WI38 (cell line): ENCODE measurements around the gene KIF3B.
"Not testable (repeated sequence)": the region's sequence is repeated elsewhere in the genome, so short reads cannot be mapped to it uniquely, and the experiment has no call there.

Experiments used
- H3K4me3 ChIP-seq: 2 replicates; pipeline ENCODE4 v1.5.1; 2011; ENCODE audit warnings: low read depth, mild to moderate bottlenecking, control low read depth, low read length
- TF ChIP-seq, protein P1 (sequence below): IDR thresholded peaks from 2 replicates; pipeline ENCODE4 v1.5.1; 2012; ENCODE audit warnings: low read depth, mild to moderate bottlenecking, control low read depth, low read length

KIF3B gene

GRCh38 chr20:32368323-32368722 is 90.9 kb downstream of the KIF3B start:
- TF ChIP-seq, protein P1, sequence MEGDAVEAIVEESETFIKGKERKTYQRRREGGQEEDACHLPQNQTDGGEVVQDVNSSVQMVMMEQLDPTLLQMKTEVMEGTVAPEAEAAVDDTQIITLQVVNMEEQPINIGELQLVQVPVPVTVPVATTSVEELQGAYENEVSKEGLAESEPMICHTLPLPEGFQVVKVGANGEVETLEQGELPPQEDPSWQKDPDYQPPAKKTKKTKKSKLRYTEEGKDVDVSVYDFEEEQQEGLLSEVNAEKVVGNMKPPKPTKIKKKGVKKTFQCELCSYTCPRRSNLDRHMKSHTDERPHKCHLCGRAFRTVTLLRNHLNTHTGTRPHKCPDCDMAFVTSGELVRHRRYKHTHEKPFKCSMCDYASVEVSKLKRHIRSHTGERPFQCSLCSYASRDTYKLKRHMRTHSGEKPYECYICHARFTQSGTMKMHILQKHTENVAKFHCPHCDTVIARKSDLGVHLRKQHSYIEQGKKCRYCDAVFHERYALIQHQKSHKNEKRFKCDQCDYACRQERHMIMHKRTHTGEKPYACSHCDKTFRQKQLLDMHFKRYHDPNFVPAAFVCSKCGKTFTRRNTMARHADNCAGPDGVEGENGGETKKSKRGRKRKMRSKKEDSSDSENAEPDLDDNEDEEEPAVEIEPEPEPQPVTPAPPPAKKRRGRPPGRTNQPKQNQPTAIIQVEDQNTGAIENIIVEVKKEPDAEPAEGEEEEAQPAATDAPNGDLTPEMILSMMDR: no peak
- H3K4me3 ChIP-seq: no peak overlapping the region

DNA sequence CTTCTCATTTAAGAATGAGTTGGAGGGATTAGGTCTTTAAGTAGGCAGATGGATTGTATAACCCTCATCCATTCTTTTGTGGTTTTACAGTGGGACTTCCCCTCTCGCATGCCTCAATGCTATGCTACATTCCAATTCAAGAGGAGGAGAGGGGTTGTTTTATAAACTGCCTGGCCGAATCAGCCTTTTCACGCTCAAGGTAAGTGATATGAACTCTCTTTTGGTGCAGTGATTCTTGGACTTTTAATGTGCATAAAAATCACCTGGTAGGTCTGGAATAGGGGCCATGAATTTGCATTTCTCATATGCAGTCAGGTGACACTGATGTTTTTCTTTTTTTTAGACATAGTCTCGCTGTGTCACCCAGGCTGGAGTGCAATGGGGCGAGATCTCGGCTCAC is 91.5 kb downstream of the KIF3B start:
- H3K4me3 ChIP-seq: no peak overlapping the region
- TF ChIP-seq, protein P1: no peak

DNA sequence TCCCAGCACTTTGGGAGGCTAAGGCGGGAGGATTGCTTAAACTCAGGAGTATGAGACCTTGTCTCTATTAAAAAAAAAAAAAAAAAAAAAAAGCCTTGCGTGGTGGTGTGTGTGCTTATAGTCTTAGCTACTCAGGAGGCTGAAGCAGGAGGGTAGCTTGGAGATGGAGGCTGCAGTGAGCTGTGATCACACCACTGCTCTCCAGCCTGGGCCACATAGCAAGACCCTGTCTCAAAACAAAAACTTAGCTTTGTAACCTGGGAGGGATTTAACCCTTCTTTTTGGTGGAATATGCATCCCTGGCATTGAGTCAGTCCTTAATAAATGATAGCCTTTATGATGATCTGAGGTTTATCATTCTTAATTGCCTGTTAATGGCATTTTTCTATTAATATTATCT is 93.4 kb downstream of the KIF3B start:
- TF ChIP-seq, protein P1: no peak
- H3K4me3 ChIP-seq: no peak overlapping the region

DNA sequence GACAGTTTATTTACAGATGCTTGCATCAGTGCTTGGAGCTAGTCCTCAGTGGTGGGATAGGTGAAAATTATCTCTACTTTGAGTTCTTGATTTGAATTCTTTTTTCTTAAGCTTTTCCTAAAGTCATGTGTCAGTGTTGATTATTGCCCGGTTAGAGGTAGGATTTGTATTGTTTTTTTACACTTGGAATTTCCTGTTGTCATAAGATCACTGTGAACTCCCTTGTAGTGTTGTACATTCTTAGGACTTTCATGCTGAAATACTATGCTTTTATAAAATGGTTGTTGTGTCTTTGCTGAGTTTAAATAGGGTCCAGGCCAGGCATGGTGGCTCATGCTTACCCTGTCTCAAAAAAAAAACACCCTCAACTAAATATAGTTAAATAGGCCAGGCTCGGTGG is 101.0 kb downstream of the KIF3B start:
- no peak overlapping the region for H3K4me3 ChIP-seq
- TF ChIP-seq, protein P1: no peak

DNA sequence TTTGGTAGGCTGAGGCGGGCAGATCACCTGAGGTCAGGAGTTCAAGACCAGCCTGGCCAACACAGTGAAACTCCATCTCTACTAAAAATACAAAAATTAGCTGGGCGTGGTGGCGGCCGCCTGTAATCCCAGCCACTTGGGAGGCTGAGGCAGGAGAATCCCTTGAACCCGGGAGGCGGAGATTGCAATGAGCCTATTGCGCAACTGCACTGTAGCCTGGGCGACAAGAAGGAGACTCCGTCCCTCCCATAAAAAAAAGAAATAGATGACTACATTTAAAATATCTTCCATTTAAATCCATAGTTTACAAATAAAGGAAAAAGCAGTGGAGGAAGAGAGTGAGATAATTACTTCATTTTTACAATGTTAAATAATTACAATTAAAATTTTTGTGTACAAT is 102.6 kb downstream of the KIF3B start:
- not testable (repeated sequence) for H3K4me3 ChIP-seq

- no peak overlapping the region for H3K4me3 ChIP-seq
- TF ChIP-seq, protein P1: no peak
Observed at GRCh38 chr20:32380745-32381144, 103.3 kb downstream of the KIF3B start.

DNA sequence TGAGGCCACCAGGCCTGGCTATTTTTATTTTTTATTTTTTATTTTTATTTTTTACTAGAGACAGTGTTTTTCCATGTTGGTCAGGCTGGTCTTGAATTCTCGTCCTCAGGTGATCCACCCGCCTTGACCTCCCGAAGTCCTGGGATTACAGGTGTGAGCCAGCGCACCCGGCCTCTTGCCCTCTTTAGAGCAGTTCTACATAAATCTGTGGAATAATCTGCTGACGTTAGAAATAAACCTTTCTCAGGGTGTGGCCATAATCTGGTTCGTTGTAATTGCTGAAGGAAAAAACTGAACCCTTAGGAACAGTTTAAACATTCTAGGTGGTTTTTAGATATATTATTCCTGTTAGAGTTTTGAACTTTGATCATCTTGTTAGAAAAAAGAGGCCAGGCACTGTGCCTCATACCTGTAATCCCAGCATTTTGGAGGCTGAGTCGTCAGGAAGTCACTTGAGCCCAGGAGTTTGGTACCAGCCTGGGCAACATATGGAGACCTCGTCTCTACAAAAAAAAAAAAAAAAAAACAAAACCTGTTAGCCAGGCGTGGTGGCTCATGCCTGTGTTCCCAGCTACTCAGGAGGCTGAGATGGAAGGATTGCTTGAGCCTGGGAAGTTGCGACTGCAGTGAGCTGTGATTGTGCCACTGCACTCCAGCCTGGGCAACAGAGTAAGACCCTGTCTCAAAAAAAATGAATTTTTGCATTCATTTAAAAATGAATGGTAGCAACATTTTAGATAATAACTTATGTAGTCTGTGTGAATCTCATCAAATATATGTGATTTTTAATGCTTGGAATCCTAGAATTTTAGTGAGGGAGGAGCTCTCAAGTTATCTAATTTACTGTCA is 104.9 kb downstream of the KIF3B start:
- TF ChIP-seq, protein P1: no peak

DNA sequence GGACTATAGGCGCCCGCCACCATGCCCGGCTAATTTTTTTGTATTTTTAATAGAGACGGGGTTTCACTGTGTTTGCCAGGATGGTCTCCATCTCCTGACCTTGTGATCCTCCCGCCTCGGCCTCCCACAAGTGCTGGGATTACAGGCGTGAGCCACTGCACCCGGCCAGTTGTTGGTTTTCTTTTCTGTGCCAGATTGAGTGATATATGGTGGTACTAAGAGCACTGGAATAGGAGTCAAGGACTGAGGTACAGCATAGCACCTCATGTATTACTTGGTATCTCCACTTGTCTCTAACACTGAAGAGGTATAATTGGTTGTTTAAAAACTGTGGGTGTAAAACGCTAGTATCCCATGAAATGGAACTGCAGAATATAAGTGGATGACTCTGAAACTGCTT is 106.0 kb downstream of the KIF3B start:
- not testable (repeated sequence) for H3K4me3 ChIP-seq

More for the DNA sequence above, 104.9 kb downstream of the KIF3B start:
- no peak overlapping the region for H3K4me3 ChIP-seq
